Central memory CD4-positive, alpha-beta T cell (primary cell): ENCODE results near the gene GOLGA6L10.
"Not testable (repeated sequence)": the region's sequence is repeated elsewhere in the genome, so short reads cannot be mapped to it uniquely, and the experiment has no call there.

Experiments
- DNase-seq: peaks from one replicate; pipeline ENCODE4 v3.0.0; 2022

Gene GOLGA6L10

GRCh38 chr15:82342632-82343374 is 6.5 kb downstream of the GOLGA6L10 start:
- peak; percentile 34 for DNase-seq

- not testable (repeated sequence) for DNase-seq
Measured at GRCh38 chr15:82338573-82338972, 10.7 kb downstream of the GOLGA6L10 start.

- not testable (repeated sequence) for DNase-seq
Measured at GRCh38 chr15:82338053-82338452, 11.2 kb downstream of the GOLGA6L10 start.

DNA sequence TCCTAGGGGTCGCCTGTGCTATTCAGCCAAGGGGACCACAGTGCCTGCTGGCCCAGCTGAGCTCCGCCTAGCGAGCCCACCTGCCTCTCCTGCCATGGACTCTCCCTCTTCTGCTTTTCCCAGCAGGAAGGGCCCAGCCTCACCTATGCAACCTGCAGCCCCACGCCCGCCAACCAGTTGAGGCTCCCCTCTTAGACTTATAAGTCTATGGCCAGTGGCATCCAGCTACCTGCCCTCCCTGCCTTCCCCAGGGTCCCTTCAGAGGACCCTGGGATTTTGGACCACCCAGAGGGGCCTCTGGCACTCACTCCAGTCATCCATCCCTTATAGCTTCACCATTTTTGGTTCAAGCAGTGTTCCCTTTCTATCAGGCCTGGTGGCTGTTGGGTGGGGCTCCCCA is 12.2 kb downstream of the GOLGA6L10 start:
- not testable (repeated sequence) for DNase-seq

GRCh38 chr15:82336180-82336647 is 13.1 kb downstream of the GOLGA6L10 start:
- DNase-seq: not testable (repeated sequence)

DNA sequence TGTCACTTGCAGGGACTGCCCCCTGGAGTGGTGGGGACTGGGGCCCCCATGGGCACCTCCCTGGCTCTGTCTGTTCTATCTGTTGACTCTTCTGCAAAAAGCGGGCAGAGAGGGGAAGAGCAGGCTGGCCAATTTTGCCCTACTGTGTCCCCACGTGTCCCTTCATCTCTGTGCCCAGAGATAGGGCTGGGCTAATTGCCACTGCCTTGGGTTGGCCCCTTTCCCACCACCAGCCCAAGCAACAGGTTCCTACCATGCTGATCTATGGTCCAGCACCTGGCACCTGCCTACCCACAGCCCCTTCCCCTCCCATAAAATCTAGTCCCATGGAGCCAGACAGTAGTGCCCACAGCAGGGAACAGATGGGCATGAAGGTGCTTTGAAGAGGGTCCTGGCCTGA is 14.3 kb downstream of the GOLGA6L10 start:
- DNase-seq: not testable (repeated sequence)

DNA sequence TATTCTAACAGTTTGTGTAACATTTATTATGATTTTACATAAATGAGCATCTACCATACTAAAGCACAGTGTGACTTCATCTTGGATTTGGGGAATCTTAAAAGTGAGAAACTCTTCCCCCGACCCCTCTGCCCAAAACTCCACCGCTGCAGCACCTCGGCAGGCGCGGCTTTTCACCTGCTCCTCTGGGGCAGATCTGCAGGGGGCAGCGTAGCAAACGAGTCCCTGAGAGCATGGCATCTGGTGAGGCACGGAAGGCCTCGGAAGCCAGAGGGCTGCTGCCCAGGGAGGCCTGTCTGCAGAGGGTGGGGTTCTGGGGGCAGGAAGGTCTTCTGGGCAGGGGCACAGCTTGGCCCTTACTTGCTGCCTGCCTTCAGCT is 14.7 kb downstream of the GOLGA6L10 start:
- DNase-seq: not testable (repeated sequence)

DNA sequence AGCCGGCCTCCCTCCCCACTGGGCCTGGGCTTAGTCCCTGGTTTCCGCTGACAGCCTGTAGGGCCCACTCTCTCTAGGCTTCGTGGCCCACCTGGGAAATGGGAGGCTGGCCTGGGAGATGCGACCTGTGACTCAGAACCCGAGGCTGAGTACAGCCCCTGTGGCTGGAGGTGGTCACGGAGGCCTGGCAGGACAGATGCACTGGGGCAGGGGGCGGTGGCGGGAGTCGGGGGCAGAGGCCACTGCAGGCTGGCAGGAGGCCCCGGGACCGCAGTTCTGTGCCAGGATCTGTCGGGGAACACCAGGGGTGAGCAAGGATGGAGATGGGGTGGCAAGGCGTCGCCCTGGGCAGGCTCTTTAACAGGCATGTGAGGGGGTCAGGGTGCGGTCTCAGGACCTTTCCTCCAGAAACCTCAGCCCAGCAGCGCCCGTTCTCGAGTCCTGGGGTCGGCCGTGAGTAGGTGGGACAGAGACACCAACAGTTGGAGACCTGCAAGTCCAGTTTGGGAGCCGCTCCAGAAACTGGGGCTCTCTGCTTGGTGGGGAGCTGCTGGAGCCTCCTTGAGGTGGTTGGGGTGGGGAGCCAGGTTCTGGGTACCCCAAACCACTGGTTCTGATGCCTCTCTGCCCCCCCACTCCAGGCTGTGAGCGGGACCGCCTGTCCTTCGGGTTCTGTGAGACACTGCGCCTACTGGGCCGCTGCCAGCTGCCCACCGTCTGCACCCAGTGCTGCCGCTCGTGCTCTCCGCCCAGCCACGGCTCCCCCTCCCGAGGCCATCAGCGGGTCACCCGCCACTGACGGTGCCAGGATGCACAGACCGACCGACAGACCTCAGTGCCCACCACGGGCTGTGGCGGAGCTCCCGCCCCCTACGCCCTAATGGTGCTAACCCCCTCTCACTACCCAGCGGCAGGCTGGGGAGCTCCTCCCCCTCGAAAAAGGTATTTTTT is 15.4 kb downstream of the GOLGA6L10 start:
- DNase-seq: not testable (repeated sequence)

DNA sequence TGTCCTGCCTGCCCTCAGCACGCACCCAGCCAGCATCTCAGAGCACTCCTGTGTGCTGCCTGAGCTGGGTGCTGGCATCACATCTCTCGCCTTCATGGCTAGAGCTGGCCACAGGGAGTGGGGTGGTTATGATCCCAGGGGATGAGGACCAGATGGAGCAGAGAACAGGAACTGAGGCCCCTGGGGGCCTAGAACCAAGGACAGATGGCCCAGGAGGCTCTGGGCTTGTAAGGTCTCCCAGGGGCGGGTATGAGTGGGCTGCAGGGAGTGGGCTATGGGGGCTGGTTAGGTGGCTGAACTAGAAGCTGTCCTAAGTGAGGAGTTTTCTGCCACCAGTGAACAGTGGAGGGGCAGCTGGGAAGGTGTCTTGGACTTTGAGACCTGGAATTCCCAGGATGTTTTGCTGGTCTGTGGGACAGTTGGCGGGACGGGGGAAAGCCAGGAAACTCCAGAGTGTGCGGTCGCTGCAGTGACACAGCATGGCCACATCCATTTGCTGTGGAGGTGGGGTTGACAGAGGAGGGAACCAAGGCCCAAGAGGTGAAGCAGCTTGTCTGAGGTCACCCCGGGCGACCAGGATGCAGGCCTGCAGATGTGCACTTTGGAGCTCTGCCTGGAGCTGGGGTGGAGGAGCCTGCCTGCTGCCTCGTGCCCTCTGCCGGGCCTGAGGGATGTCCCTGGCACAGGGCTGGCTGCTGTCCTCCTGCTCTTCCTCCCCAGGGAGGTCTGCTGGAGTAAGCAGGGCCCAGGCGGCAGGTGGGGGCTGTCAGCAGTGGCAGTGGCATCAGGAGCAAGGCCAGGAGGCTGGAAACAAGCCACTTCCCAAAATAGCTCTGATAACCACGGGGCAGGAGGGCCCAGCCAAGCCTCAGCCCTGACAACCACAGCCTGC is 16.3 kb downstream of the GOLGA6L10 start:
- DNase-seq: not testable (repeated sequence)

DNA sequence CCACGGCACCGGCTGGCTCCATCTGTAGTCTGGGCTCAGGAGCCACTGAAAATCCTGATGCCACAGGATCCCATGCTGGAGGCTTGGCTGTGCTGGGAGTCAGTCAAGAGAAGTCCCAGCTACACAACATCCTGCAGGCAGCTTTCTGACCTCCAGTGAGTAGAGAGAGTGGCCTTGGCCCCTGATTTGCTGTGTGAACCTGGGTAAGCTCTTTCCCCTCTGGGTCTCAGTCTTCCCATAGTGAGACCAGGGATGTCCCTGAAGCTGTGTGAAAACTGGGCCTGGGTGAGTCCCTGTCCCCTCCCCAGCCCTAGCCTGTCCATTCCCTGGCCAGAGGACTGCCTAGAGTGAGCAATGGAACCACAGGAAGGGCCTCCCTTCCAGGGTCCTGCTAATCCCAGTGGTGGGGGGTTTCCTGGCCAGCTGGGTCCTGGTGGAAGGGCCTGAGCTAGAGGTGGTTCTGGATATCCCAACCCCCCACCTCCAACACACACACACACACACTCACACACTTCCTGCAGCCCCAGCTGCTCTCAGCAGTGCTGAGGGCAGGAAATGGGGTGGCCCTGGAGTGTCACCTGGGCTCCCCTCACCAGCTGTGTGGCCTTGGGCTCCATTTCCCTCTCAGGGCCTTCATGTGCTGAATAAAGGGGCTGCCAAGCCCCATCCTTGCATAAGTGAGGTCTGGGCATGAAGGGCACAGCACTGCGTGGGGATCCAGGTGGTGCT is 17.5 kb downstream of the GOLGA6L10 start:
- DNase-seq: not testable (repeated sequence)

DNA sequence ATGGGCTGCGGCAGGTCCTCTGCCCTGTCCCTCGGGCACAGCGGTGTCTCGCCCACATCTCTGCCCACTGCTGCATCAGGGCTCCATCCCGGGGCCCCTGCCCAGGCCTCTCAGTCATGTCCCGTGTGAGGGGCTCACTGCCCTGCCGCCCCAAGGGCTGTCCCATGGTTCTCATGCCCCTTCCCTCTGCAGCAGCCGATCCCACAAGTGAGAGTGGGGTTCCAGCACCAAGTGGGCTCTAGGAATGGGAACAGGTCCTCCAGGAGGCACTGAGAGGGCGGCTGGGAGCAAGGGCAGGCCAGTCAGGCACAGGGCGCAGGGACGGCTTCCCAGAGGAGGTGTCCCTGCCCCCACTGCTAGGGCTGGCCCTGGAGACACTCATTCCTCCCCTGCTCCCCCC is 18.4 kb downstream of the GOLGA6L10 start:
- DNase-seq: not testable (repeated sequence)

DNA sequence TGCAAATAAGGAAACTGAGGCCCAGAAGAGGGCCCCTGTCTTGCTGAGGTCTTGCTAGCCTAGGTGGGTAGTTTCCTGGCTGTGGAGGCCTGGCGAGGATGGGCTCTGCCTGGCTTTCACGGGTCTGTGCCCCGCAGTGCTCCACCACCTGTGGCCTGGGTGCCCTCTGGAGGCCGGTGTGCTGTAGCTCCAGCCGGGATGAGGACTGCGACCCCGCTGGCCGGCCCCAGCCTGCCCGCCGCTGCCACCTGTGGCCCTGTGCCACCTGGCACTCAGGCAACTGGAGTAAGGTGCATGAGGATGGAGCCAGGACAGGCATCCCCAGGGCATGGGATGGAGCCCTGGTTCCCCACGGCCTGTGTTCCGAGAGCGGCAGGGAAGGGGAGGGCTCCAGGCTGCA is 20.2 kb downstream of the GOLGA6L10 start:
- DNase-seq: not testable (repeated sequence)

- DNase-seq: not testable (repeated sequence)
Measured at GRCh38 chr15:82327372-82327771, 21.9 kb downstream of the GOLGA6L10 start.

DNA sequence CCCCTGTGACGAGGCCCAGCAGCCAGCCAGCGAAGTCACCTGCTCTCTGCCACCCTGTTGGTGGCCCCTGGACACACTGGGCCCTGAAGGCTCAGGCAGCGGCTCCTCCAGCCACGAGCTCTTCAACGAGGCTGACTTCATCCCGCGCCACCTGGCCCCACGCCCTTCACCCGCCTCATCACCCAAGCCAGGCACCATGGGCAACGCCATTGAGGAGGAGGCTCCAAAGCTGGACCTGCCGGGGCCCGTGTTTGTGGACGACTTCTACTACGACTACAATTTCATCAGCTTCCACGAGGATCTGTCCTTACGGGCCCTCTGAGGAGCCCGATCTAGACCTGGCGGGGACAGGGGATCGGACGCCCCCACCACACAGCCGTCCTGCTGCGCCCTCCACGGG is 22.4 kb downstream of the GOLGA6L10 start:
- DNase-seq: not testable (repeated sequence)

- DNase-seq: not testable (repeated sequence)
Measured at GRCh38 chr15:82325646-82326045, 23.6 kb downstream of the GOLGA6L10 start.

- not testable (repeated sequence) for DNase-seq
Measured at GRCh38 chr15:82324831-82325230, 24.4 kb downstream of the GOLGA6L10 start.

- DNase-seq: not testable (repeated sequence)
Measured at GRCh38 chr15:82322488-82322887, 26.8 kb downstream of the GOLGA6L10 start.

- not testable (repeated sequence) for DNase-seq
Measured at GRCh38 chr15:82320861-82321260, 28.4 kb downstream of the GOLGA6L10 start.

DNA sequence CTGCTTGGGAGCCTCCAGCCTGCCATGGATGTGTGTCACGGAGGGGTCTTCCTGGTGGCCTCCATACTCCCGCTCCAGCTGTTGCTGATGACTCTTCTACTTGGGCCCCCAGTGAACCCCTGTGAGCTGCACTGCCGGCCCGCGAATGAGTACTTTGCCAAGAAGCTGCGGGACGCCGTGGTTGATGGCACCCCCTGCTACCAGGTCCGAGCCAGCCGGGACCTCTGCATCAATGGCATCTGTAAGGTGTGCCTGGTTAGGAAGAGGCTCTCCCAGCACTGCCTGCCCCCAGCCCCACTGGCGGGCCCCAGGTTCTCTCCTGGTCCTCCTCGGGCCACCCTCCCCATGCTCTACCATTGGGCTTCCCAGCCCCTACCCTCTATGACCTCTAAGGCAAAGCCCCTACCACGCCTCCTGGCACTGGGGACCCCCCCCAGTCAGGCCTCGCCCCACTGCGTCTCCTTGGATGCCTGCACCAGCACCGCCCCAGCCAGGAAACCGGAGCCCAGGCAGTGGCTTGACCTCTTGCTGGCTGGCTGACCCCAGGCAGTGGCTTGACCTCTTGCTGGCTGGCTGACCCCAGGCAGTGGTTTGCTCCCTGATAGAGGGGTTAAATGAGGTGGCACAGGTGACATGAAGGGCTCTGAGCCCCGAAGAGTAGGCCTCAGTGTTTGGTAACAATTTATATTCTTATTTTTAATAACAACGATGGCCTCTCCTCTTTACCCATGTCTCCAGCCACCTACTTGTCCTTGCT is 29.6 kb downstream of the GOLGA6L10 start:
- DNase-seq: not testable (repeated sequence)

DNA sequence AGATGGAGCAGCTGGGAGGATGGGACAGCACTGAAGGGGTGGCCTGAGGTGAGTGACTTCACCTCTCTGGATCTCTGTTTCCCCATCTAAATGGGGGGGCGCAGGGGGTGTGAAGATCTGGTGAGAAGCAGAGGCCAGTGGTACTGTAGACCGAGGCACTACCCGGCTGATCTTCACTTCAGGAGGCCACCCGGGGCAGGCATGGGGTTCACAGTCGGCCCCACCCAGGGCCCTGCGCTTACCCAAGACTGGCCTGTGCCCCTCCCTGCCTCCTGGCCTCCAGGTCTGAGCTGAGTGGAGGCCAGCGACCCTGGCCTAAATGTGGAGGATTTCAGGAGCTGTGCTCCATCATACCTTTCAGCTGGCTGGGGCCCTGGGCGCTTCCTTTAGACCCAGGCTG is 31.0 kb downstream of the GOLGA6L10 start:
- not testable (repeated sequence) for DNase-seq

- DNase-seq: not testable (repeated sequence)
Measured at GRCh38 chr15:82317516-82317915, 31.8 kb downstream of the GOLGA6L10 start.
